Stimulated activated CD8-positive, alpha-beta memory T cell treated with anti-CD3 and anti-CD28 coated beads, Interleukin-4, amount 100 ng/mL, for 1 hour (primary cell): ENCODE measurements around the gene TAOK1.
A peak's percentile ranks its signal among the peaks of the same experiment; 100 is the strongest.

Experiments used
- DNase-seq, 2 donors: peaks; one replicate each; pipeline ENCODE4 v3.0.0-alpha.2; 2020; ENCODE audit warnings: low read depth in 2 of 2, low spot score in 1 of 2

TAOK1 gene

DNA sequence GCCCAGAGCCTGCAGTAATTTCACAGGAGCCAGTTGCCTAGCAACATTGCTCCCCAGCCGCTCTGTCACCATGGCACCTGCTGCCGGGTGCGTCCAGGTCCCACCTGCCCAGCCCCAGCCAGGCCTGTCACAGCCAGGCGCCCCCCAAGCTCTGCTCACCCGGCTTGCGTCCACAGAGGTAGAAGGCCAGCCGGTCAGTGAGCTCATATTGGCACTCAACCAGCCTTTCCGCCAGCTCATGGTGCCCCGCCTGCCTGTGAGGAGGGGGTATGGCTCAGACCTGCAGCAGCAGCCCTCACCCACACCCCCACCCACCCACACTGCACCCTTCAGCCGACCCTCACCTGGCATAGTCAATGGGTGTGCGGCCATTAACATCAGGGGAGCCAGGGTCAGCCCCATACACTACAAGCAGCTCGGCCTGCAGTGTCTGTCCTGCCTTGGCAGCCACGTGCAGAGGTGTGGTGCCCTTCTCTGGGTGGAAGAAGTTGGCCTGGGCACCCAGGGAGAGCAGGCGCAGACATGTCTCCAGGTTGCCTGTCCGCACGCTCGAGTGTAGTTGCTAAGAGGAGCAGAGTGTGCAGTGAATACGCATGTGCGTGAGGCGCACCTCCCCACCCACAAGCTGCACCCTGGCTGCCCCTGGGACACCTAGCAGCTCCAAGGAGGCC, 191.6 kb downstream of the TAOK1 start:
- no peak for DNase-seq

DNA sequence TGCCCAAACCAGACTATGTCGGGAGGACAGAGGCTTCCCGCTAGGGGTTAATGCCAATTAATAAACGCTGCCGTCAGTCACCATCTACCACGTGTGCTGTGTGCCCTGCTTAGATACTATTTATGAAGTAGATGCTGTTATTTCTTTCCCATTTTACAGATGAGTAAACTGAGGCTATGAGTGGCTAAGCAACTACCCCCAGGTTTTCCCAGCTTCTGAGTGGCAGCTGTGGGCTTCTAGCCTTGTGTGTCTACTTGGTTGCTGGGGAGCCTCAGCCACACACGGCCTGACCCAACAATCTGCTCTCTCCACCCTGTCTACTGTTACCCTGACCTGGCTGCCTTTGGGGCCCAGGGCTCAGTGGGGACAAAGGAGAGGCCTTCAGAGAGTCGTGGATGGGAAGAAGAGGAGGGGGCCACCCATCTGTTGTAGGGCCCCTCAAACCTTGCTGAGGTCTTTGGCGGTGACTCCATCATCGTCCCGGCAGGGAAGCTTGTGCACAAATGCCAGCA, 192.1 kb downstream of the TAOK1 start:
- no peak for DNase-seq

DNA sequence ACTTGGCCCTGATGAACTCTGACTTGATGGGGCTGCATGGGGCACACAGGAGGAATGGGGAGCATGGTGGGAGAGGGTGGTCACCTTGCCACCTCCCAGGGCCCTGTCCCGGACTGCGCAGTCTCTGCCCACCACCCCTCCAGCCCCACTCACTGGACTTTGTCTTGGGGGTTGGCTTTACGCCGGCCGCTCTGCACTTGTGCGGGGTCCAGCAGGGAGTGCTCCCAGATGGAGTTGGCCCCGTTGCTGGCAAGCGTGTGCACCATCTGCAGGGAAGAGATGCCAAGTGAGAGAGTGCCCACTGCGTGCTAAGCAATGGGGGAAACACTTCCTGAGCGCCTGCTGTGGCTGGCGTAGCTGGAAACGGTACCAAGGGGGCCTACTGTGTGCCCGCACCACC, 192.6 kb downstream of the TAOK1 start:
- DNase-seq, result no peak

DNA sequence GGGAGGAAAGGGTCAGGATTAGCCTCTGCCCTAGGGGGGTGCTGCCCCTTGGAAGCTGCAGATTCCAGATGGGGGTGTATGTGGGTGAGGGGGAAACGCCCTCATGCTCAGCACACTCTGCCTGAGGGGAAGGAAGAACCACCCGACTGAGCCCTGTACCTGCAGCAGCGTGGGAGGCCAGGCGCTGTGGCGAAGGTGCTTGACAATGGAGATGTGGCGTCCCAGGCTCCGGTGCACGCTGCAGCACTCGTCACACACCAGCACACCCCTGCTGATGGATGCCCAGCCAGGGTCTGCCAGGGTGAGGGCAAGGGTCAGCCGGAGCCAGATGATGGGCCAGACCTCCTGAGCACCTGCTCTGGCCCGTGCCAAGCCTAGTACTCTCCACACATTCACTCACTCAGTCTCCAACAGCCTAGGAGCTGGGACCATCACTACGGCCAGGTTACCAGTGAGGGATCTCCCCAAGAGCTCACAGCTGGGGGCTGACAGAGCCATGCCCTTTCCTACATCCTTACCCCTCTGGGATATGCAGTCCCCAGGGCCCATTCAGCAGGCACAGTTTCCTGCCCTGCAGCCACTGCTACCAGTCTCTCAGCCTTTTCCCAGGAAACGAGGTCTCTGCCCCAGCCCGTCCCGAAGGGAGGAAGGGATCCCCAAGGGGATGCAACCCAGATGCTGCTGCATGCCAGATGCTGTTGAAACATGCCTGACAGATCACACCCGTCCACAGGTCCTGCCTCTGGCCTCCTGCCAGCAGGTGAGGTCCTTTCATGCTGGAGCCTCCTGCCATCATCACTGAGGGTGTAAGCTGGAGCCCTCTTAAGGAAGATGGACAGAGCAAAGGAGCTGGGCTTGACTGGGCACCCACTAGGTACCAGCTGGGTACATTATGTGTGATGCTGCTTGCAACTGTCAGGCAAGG, 193.4 kb downstream of the TAOK1 start:
- DNase-seq, result no peak

DNA sequence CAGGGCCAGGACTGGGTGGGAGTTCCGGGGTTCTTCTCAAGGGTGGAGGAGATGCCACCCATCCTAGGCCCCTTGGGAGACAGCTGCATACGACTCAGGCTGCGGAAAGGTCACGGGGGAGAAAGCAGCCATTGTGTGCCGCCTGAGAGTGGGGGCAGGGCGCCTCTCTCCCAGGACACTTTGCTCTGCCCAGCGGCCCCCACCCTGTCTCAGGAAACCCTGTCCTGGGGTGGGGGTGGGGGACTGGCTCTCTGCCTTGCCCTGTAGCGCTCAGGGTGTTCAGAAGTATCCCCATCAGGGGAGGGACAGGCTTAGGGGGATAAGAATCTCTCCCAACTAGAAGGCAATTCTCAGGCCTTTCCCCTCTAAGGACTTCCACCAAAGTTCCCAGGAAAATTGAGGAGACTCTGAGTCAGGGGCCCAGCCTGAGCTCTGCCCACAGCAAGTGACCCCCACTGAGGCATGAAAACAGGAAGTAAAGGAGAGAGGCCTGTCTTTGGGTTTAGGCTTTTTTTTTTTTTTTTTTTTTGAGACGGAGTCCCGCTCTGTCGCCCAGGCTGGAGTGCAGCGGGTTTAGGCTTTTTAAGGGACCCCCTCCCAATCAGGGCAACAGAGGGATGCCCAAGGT, 194.4 kb downstream of the TAOK1 start:
- DNase-seq, result no peak

DNA sequence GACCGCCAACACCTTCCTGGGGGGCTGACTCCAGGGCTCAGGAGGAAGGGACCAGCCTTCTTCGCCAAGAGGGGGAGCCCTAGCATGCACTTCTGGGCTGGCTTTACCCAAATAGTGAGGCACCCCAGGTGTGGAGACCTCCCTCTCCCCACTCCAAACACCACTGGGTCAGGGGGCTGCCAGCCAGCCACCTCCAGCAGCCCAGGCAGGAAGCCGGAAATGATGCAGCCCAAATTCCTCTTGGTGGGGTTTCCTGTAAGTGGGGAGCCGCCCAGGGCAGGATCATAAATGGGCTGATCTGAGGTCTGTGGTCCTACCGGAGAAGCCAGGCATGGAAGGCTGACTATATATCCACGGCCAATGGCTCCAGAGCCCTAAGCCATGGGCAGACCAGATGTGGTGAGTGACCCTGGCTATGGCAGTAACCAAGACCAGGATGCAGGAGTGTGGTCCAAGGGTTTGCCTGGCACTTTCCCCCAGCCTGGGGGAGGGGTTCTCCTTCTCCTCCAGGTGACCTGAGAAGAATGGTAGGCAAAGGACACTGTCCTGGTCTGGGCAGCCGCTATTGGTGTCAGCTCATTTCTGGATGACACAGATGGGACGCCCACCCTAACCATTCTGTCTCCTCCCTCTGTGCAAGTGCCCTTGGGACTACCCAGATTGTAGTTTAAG, 195.1 kb downstream of the TAOK1 start:
- DNase-seq, result no peak

DNA sequence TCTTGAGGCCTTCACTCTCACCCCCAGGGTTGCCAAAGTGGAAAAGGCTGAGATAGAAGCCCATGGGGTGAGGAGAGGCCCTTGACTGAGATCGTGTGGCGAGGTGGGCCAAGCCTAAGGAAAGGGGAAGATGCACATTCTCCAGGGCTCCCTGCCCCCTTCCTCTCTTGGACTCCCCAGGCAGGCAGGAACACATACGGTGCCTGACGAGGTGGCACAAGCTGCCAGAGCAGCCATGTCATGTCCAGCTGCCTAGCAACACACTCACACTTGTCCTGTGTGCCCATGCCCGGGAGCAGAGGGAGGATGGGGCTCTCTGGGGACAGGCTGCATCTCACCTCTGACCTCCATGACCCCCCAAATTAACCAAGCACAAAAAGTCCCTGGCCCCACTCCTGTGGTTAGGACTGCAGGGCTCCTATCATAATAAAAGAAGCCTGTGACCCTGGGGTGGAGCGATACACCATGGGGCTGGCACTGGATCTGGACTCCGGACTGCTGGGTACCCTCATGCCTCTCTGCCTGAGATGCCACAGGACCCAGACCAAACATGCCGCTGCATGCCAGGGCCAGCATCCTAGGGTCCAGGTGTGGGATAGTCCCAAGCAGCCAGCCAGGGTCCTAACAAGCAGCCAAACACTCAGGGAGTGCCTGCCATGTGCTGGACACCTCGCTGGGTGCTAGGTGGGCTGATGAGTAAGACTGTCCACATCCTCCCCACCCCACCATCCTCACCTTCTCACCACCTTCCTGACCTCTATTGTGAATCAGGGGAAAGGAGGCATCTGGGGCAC, 196.7 kb downstream of the TAOK1 start:
- DNase-seq, result no peak

DNA sequence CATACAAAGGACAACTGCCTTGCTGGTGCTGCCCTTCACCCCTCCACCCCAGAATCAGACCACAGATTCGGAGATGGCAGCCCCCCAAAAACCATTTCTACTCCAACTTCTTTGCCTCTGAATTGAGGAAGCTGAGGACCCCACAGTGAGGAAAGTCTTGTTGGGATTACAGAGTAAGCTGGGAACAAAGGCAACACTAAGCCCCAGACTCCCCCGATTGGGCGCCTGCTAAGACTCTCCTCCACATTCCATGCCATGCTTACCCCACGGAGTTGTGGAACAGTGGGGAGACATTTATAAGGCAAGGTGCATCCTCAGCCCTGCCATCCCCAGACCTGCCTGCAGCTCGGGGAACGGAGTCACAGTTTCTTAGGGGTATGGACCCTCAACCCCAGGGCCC, 197.4 kb downstream of the TAOK1 start:
- no peak for DNase-seq

DNA sequence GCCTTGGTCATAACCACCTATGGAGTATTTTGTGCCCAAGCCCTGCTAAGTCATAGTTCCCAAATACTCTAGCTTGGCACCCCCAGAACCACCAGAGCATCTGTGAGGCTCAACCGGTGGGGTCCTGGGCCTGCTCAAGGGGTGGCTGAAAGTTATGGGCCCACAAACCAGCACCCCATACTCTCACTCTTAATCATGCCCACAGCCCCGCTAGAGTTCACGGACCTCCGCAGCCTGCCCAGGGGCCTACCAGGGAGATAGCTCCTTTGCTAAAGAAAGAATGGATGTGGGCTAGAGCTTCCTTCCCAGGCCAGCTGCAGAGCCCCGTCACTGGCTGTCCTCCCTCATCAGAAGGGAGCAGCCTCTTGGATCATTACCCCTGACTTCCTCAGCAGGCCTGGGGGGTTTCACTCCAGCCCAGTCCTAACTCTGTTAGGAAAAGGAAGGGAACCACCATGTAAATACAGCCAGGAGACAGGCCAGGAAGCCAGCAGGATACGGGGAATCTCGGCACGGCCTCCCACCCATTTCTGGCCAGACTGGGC, 197.9 kb downstream of the TAOK1 start:
- DNase-seq, result no peak

DNA sequence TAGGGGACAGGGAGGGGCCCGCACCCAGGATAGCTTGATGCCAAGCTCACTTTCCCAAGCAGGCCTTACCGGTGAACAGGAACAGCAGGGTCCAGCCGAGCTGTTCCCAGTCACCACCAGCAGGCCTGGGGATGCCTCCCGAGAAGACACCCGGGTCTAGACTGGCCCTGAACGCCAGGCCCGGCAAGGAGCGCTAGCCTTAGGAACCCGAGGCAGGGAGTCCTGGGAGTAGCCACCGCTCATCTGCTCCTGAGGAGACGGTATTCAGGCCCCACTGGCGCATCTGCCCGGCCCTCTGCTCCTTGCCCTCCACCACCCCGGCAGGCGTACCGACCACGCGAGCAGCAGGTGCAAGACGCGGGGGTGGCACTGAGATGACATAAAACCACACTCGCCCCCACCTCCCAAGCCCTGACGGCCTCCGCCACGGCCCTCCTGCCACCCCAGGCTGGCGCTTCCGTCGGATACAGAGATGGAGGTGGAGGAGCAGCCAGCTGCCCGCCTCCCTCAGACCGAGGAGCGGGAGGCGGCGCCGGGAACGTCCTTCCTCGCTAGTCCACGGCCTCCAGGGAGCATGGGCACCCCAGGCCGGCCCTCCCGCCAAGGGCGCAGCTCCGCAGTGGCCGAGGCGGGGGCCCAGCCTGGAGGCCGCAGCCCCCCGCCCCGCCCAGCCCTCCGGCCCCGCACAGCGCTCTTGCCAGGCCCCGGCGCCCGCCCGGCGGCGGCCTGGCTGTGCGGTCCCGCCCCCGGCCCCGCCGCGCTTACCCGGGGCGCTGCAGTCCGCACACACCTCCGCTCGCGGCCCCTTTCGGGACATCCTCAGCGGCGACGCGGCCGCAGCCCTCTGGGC, 198.6 kb downstream of the TAOK1 start:
- no peak for DNase-seq

DNA sequence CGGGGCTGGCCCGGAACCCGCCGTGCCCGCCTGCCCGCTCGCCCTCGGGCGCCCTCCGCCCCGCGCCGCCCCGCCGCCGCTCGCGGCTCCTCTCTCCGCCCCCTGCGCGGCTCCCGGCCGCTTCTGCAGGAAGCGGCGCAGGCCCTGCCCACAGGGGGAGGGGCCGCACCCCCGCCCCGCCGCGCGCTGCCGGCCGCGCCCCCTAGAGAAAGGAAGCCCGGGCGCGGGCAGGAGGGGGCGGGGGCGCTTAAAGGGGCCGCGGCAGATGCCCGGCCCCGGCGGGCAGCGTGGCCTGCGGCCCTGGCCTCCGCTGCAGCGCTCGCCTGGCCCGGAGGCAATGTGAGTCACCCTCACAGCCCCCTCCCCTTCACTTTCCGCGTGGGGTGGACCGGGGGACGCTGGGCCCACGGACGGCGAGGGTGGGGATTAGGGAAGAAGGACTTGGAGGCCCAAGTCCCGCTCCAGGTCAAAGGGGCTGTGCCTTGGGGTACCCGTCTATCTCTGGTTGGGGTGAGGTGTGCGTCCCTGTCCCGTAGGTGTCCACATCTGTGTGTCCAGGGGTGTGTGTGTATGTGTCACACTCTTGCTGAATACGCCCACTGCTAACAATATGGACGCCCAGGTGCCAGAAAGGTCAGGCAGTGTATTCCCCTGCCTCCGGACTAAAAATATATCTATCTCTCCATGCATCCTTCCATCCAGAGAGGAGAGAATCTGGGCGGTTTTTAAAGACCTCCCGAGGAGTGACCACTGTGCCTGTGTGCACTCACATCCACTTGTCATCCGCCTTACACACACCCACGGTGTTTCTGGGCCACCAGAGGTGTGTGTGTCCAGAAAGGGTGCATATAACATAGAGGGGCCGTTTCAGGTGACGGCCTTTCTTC, 199.6 kb downstream of the TAOK1 start, which contains the start of gene GIT1:
TSS of gene GIT1 (minus strand) at position 125 of the 887 bp plus-strand sequence. CDS start 270 bp downstream, outside the sequence.
- peak in 1 of 2 donors; percentile 71 for DNase-seq

DNA sequence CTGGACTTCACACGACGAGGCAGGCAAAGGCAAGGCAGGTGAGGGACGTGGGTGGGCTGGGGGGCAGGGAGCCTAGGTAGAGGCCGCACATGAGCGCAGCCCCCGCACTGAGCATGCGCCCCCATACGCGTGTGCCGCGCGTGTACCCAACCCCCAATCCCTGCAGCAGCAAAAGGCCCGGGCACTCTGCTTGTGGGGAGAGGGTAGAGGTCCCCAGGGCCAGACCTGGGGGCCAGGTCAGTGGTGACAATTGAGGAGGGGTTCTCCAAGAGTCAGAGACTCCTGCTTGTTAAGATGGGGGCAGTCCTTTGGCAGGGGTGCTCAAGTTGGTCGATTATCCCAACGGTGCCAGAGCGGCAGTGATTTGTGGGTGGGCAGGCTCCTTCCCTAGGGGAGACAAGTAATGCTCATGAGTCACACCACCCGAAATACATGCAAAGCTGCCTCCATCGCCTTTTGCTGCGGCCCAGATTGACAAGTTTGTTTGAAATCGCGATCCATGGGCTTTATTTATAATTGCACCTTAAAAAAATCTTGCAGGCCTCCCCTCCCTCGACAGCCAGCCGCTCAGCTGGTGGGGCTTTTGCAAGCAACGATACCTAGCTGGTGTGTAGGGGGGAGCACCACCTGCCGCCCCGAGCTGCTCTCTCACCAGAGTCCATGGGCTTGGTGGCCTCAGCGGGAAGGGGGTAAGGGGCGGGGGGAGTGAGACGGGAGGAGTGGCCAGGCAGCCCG, 200.4 kb downstream of the TAOK1 start:
- no peak for DNase-seq

DNA sequence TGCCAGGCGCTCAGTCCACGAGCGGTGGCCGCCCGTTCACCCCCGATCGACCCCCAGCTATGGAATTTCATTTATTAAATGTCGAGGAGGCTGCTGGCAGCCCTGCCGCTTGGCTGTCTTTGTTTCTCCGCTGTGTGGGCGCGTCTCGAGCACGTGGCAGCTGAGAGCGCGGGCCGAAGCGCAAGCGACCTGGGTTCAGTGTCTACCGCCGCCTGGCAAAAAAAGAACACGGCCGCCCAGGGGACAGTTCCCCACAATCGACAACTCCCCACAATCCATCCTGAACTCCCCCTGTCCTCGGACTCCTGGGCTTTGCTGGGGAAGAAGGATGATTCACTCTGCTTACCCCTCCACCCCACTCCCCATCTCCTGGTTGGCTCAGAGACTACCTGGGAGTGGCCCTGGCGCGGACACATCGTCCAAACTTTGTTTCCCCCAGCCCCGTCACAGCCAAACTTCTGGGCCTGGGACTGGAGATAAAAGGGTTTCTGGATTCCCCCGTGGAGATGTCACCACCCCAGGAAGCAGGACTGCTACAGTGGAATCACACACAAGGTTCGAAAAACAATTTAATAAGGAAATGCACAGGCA, 201.1 kb downstream of the TAOK1 start:
- DNase-seq, result no peak

DNA sequence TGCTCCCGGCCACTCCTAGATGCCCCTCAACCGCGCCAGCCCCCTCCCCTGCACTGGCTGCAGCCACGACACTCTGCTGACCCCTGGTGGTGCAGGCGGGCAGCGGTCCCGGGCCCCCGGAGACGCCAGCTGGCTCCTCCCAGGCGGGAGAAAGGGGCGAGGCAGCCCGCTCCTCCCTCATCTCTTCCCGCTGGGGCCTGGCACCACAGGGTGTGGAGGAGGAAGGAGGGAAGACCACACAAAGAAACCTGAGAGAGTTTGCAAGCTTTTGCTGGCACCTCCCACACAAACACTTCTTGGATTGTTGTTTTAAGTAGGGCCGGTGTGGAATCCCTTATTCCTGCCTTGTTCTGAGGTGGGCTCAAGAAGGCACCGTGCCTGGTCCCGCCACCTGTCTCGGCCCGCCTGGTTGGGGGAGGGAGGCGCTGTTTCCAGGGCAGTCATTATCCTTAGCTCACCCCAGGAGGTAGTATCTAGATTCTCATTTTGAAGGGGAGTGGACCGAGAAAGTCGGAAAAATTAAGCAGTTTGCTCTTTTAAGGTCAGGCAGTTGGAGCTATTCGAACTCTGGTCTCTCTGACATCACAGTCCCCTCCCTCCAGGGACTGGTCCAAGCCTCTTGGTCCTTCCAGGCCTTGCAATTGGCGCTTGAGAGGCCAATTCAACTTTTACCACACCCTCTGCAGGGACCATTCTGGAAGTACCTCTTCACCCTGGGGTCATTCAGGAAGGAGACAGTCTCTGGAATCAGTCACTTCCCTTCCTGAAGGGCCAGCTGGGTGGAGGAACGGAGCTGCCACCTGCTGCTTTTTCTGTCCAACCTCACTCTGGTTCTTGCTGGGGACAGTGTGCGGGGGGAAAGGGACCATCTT, 201.8 kb downstream of the TAOK1 start:
- DNase-seq, result peak in 1 of 2 donors; percentile 51

DNA sequence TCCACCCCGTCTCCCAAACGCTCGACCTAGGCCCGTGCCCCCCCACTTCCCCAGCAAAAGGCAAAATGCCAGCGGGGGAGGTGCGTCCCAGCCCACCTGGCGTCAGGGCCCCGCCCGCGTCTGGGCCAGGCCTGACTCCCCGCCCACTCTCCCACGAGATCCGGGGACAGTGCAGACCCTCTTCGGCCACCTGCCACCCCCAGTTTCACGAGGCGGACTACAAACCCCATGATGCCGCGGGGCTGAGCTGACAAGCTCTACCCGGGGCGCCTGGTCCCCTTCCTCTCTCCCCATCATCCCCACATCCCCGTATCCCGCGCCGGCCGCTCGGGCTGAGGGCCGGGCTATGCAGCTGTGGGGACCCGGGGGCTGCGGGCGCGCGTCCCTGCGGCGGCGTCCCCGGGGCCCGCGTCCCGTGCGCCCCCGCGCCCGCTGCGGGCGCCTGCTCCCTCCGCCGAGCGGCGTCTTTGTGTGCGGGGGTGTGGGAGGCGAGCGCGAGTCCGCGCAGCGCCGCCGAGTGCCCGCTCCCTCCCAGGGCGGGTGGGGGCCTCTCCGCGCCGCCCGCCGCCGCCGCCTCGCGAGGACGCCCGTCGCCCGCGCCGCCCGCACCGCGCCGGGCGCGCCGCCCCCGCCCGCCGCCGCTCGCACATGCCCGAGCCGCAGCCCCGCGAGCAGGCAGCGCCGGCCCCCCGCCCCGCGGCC, 202.8 kb downstream of the TAOK1 start, which contains the start of gene ANKRD13B:
TSS of gene ANKRD13B (plus strand) at position 283 of the 702 bp plus-strand sequence. CDS start 490 bp downstream, outside the sequence.
- DNase-seq, result no peak
